ENCODE measurements around the gene FCN1. TPM values are rescaled to one million over a fixed set of nuclear protein-coding genes. Genes with fewer than 3 reads are reported as not detected.

FCN1 gene
- polyA plus RNA-seq, 1 of the 3 experiments (the other 2 are of a cell fraction) = not detected

DNA sequence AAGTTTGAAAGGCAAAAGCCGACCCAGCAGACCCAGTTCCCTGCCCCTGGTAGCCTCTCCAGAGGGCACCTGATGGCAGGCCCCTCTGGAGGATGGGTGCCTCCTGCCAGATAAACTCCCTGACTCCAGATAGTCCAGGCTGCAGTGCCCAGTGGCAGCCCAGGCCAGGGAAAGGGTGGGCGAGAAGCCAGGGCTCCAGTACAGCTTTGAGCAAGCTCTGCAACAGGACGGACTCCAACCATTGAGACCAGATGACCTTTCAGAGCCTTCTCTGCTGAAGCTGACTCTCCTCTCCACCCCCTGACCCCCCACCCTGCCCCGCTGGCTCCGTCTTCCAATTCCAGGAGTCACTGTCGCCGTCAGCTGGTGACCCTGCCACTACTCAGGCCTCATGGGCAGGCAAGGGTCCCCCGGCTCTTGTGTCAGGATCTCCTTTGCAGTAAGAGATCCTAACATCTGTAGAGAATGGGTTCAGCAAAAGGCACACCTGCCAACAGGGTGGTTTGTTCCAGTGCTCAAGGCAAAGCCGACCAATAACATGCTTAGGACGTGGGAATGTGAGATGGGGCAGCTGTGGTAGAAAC is 15.5 kb upstream of the FCN1 start:
- Histone ChIP-seq H3K4me2 (no peak overlapping the region), H3K36me3 (replicated peaks in 1 of 2; ENCODE audit: control insufficient read depth in 1 of 2, insufficient read depth in 2 of 2, low read length in 1 of 2) (no peaks in the 10 kb centered on the region), H2AFZ (ENCODE audit: low read depth) (no peak overlapping the region), H3K4me1 (ENCODE audit: control insufficient read depth in 1 of 2, insufficient read depth in 2 of 2, low read depth in 1 of 2, low read length in 1 of 2) (no peaks in the 10 kb centered on the region), H4K20me1 (ENCODE audit: insufficient read depth) (no peaks in the 10 kb centered on the region), H3K4me3 (ENCODE audit: low read depth in 2 of 2, low read length in 1 of 2) (no peak overlapping the region), H3K27ac (ENCODE audit: low read depth in 2 of 2, low read length in 1 of 2) (no peak overlapping the region), H3K9me3 (no peaks in the 10 kb centered on the region), H3K27me3 (ENCODE audit: insufficient read depth) (no peaks in the 10 kb centered on the region), H3K9ac (no peak overlapping the region), H3K79me2 (ENCODE audit: insufficient read depth) (no peaks in the 10 kb centered on the region), H3F3A (replicated peaks; ENCODE audit: insufficient read depth) (no peaks in the 10 kb centered on the region), H3K9me2 (no peaks in the 10 kb centered on the region)
- POLR2A ChIA-PET = no interaction called here
- DNase-seq = no peak
- WGBS (ENCODE audit: low lambda C conversion rate) = 36% methylated on average over 10 of the region's 10 CpGs
- CTCF ChIA-PET = no interaction called here
- TF ChIP-seq RXRA (IDR thresholded peaks at IDR 0.05; ENCODE audit: borderline replicate concordance, low read depth) (no peak), SIN3A (IDR thresholded peaks at IDR 0.05; ENCODE audit: borderline replicate concordance, low read depth, low read length) (no peak), GABPA (IDR thresholded peaks at IDR 0.05; ENCODE audit: low read depth) (no peak), JUND (IDR thresholded peaks at IDR 0.05) (no peak), MXI1 (IDR thresholded peaks at IDR 0.05; ENCODE audit: low read depth, low read length) (no peak), TEAD4 (IDR thresholded peaks at IDR 0.05; ENCODE audit: borderline replicate concordance, insufficient read depth) (no peak), NRF1 (IDR thresholded peaks at IDR 0.05; ENCODE audit: low read depth, low read length) (no peak), MEF2A (IDR thresholded peaks at IDR 0.05; ENCODE audit: borderline replicate concordance, low read depth) (no peak), RFX5 (IDR thresholded peaks at IDR 0.05; ENCODE audit: low read length) (no peak), EZH2phosphoT487 (IDR thresholded peaks at IDR 0.05; ENCODE audit: borderline replicate concordance, low read depth) (no peak), SMC3 (IDR thresholded peaks at IDR 0.05; ENCODE audit: low read depth, low read length) (no peak), NFIC (IDR thresholded peaks at IDR 0.05; ENCODE audit: borderline replicate concordance) (no peak), CHD2 (IDR thresholded peaks at IDR 0.05; ENCODE audit: low read length, partially characterized antibody) (no peak), FOSL2 (IDR thresholded peaks at IDR 0.05; ENCODE audit: borderline replicate concordance, low read depth) (no peak), YY1 (IDR thresholded peaks at IDR 0.05; ENCODE audit: low read depth) (no peak), RAD21 (IDR thresholded peaks at IDR 0.05; ENCODE audit: low read length) (no peak)
- TF ChIP-seq, protein P1, sequence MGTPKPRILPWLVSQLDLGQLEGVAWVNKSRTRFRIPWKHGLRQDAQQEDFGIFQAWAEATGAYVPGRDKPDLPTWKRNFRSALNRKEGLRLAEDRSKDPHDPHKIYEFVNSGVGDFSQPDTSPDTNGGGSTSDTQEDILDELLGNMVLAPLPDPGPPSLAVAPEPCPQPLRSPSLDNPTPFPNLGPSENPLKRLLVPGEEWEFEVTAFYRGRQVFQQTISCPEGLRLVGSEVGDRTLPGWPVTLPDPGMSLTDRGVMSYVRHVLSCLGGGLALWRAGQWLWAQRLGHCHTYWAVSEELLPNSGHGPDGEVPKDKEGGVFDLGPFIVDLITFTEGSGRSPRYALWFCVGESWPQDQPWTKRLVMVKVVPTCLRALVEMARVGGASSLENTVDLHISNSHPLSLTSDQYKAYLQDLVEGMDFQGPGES (IDR thresholded peaks at IDR 0.05; ENCODE audit: low read depth, low read length) = no peak
- TF ChIP-seq, protein P2, sequence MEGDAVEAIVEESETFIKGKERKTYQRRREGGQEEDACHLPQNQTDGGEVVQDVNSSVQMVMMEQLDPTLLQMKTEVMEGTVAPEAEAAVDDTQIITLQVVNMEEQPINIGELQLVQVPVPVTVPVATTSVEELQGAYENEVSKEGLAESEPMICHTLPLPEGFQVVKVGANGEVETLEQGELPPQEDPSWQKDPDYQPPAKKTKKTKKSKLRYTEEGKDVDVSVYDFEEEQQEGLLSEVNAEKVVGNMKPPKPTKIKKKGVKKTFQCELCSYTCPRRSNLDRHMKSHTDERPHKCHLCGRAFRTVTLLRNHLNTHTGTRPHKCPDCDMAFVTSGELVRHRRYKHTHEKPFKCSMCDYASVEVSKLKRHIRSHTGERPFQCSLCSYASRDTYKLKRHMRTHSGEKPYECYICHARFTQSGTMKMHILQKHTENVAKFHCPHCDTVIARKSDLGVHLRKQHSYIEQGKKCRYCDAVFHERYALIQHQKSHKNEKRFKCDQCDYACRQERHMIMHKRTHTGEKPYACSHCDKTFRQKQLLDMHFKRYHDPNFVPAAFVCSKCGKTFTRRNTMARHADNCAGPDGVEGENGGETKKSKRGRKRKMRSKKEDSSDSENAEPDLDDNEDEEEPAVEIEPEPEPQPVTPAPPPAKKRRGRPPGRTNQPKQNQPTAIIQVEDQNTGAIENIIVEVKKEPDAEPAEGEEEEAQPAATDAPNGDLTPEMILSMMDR (IDR thresholded peaks at IDR 0.05) = no peak
- TF ChIP-seq, protein P3, sequence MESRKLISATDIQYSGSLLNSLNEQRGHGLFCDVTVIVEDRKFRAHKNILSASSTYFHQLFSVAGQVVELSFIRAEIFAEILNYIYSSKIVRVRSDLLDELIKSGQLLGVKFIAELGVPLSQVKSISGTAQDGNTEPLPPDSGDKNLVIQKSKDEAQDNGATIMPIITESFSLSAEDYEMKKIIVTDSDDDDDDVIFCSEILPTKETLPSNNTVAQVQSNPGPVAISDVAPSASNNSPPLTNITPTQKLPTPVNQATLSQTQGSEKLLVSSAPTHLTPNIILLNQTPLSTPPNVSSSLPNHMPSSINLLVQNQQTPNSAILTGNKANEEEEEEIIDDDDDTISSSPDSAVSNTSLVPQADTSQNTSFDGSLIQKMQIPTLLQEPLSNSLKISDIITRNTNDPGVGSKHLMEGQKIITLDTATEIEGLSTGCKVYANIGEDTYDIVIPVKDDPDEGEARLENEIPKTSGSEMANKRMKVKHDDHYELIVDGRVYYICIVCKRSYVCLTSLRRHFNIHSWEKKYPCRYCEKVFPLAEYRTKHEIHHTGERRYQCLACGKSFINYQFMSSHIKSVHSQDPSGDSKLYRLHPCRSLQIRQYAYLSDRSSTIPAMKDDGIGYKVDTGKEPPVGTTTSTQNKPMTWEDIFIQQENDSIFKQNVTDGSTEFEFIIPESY (IDR thresholded peaks at IDR 0.05; ENCODE audit: borderline replicate concordance, low read depth) = no peak
- TF ChIP-seq, protein P4, sequence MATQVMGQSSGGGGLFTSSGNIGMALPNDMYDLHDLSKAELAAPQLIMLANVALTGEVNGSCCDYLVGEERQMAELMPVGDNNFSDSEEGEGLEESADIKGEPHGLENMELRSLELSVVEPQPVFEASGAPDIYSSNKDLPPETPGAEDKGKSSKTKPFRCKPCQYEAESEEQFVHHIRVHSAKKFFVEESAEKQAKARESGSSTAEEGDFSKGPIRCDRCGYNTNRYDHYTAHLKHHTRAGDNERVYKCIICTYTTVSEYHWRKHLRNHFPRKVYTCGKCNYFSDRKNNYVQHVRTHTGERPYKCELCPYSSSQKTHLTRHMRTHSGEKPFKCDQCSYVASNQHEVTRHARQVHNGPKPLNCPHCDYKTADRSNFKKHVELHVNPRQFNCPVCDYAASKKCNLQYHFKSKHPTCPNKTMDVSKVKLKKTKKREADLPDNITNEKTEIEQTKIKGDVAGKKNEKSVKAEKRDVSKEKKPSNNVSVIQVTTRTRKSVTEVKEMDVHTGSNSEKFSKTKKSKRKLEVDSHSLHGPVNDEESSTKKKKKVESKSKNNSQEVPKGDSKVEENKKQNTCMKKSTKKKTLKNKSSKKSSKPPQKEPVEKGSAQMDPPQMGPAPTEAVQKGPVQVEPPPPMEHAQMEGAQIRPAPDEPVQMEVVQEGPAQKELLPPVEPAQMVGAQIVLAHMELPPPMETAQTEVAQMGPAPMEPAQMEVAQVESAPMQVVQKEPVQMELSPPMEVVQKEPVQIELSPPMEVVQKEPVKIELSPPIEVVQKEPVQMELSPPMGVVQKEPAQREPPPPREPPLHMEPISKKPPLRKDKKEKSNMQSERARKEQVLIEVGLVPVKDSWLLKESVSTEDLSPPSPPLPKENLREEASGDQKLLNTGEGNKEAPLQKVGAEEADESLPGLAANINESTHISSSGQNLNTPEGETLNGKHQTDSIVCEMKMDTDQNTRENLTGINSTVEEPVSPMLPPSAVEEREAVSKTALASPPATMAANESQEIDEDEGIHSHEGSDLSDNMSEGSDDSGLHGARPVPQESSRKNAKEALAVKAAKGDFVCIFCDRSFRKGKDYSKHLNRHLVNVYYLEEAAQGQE (IDR thresholded peaks at IDR 0.05; ENCODE audit: low read depth, low read length) = no peak

Measured in SK-N-SH (cell line).